IMR-90 (cell line): Measurements from ENCODE around the gene EMC9. TPM values are rescaled to one million over a fixed set of nuclear protein-coding genes. Genes with fewer than 3 reads are reported as not detected.
A peak's percentile ranks its signal among the peaks of the same experiment; 100 is the strongest.

Experiments
- ATAC-seq: fragments of 200-7000 bp; cut with Tn5 transposase; 2 replicates; pipeline ENCODE4 v1.9.1; 2020; ENCODE audit warnings: low read depth, mild to moderate bottlenecking, moderate library complexity
- BruUV-seq: library from RNA; stranded (reverse); fragments of 400-500 nt; replicated peaks from 2 replicates; lab custom pipeline; 2021; lab: Mats Ljungman, UMichigan
- CTCF ChIA-PET: fragments of 300-600 bp; formaldehyde crosslinking; extraction: SDS; loops from one replicate; lab custom pipeline; 2021; ENCODE audit warnings: antibody characterized with exemption; lab: Yijun Ruan, JAX
- POLR2A ChIA-PET: fragments of 300-600 bp; sonication (Branson Sonifier 250); formaldehyde crosslinking; loops from one replicate; lab custom pipeline; 2022; ENCODE audit warnings: antibody characterized with exemption; ENCODE audit not compliant: unreplicated experiment; lab: Charles Lee
- DNase-seq: peaks from one replicate; pipeline ENCODE4 v3.0.0; 2013
- H2AFZ ChIP-seq: replicated peaks from 2 replicates; pipeline ENCODE3; 2013; ENCODE audit warnings: low read length, mild to moderate bottlenecking; ENCODE audit not compliant: poor library complexity
- H2AK5ac ChIP-seq: 2 replicates; pipeline ENCODE4 v1.6.1; 2013; ENCODE audit warnings: low read depth, low read length, inconsistent platforms
- H2AK9ac ChIP-seq: replicated peaks from 2 replicates; pipeline ENCODE3; 2013; ENCODE audit warnings: mild to moderate bottlenecking, low read depth, low read length, moderate library complexity; ENCODE audit not compliant: poor library complexity
- H2BK120ac ChIP-seq: 2 replicates; pipeline ENCODE4 v1.6.1; 2013; ENCODE audit warnings: low read depth, low read length, inconsistent platforms
- H2BK15ac ChIP-seq: 3 replicates; pipeline ENCODE4 v1.6.1; 2013; ENCODE audit warnings: low read depth, low read length, inconsistent platforms
- H2BK20ac ChIP-seq: 2 replicates; pipeline ENCODE4 v1.6.1; 2013; ENCODE audit warnings: low read depth, mild to moderate bottlenecking, inconsistent platforms, low read length, moderate library complexity
- H2BK5ac ChIP-seq: 2 replicates; pipeline ENCODE4 v1.6.1; 2013; ENCODE audit warnings: mild to moderate bottlenecking, low read depth, low read length, inconsistent platforms; ENCODE audit not compliant: poor library complexity, severe bottlenecking
- H3K14ac ChIP-seq: replicated peaks from 2 replicates; pipeline ENCODE4 v1.6.1; 2013; ENCODE audit warnings: low read depth, low read length, inconsistent platforms
- H3K18ac ChIP-seq: 2 replicates; pipeline ENCODE4 v1.6.1; 2013; ENCODE audit warnings: low read depth, low read length, control low read depth
- H3K23ac ChIP-seq: 2 replicates; pipeline ENCODE4 v1.6.1; 2013; ENCODE audit warnings: low read depth, low read length, inconsistent platforms
- H3K27ac ChIP-seq: 2 replicates; pipeline ENCODE4 v1.5.1; 2013; ENCODE audit warnings: mild to moderate bottlenecking, control low read depth, low read length; ENCODE audit not compliant: insufficient read depth
- H3K27me3 ChIP-seq: 2 replicates; pipeline ENCODE4 v1.6.1; 2013; ENCODE audit warnings: low read length; ENCODE audit not compliant: control insufficient read depth, insufficient read depth
- H3K36me3 ChIP-seq: 2 replicates; pipeline ENCODE4 v1.6.1; 2013; ENCODE audit warnings: low read length, mixed read lengths; ENCODE audit not compliant: control insufficient read depth, insufficient read depth
- H3K4ac ChIP-seq: 2 replicates; pipeline ENCODE4 v1.6.1; 2013; ENCODE audit warnings: low read depth, low read length, inconsistent platforms
- H3K4me1 ChIP-seq: 2 replicates; pipeline ENCODE4 v1.6.1; 2013; ENCODE audit warnings: low read length, mixed read lengths; ENCODE audit not compliant: control insufficient read depth, insufficient read depth
- H3K4me2 ChIP-seq: 2 replicates; pipeline ENCODE4 v1.6.1; 2013; ENCODE audit warnings: low read depth, mild to moderate bottlenecking, control low read depth, low read length, moderate library complexity
- H3K4me3 ChIP-seq: 2 replicates; pipeline ENCODE4 v1.5.1; 2013; ENCODE audit warnings: low read depth, mild to moderate bottlenecking, control low read depth, low read length, moderate library complexity; ENCODE audit not compliant: insufficient read depth
- H3K56ac ChIP-seq: 2 replicates; pipeline ENCODE4 v1.6.1; 2013; ENCODE audit warnings: low read length, inconsistent platforms; ENCODE audit not compliant: insufficient read depth; ENCODE audit errors: extremely low read depth
- H3K79me1 ChIP-seq, 2 experiments: 2 replicates each; pipeline ENCODE4 v1.6.1; 2013; ENCODE audit warnings: low read length in 2 of 2, inconsistent platforms in 1 of 2, low read depth in 1 of 2
- H3K9ac ChIP-seq: 2 replicates; pipeline ENCODE4 v1.6.1; 2013; ENCODE audit warnings: low read depth, low read length, control low read depth
- H3K9me1 ChIP-seq: 2 replicates; pipeline ENCODE4 v1.6.1; 2013; ENCODE audit warnings: low read length, inconsistent platforms; ENCODE audit not compliant: insufficient read depth
- H3K9me3 ChIP-seq: 2 replicates; pipeline ENCODE4 v1.6.1; 2013; ENCODE audit warnings: low read length; ENCODE audit not compliant: control insufficient read depth, insufficient read depth
- H4K20me1 ChIP-seq: 2 replicates; pipeline ENCODE4 v1.6.1; 2013; ENCODE audit warnings: low read length, inconsistent platforms; ENCODE audit not compliant: insufficient read depth
- H4K5ac ChIP-seq: 2 replicates; pipeline ENCODE4 v1.6.1; 2013; ENCODE audit warnings: mild to moderate bottlenecking, low read depth, low read length, control low read depth
- H4K8ac ChIP-seq, 2 experiments: 2 replicates each; pipeline ENCODE4 v1.6.1; 2013; ENCODE audit warnings: low read depth in 2 of 2, low read length in 2 of 2, control low read depth in 1 of 2, inconsistent platforms in 1 of 2
- H4K91ac ChIP-seq: 2 replicates; pipeline ENCODE4 v1.6.1; 2013; ENCODE audit warnings: low read depth, low read length, inconsistent platforms; ENCODE audit not compliant: insufficient read depth
- BHLHE40 ChIP-seq: fragments of 150-350 bp; IDR thresholded peaks from 2 replicates; pipeline ENCODE4 v1.6.1; 2016; ENCODE audit warnings: mild to moderate bottlenecking, low read depth, low read length
- CEBPB ChIP-seq: IDR thresholded peaks from 2 replicates; pipeline ENCODE4 v1.6.1; 2012; ENCODE audit warnings: low read depth, low read length, improper control_type of control experiment
- CHD1 ChIP-seq: IDR thresholded peaks from 2 replicates; pipeline ENCODE4 v1.6.1; 2012; ENCODE audit warnings: low read depth, low read length, improper control_type of control experiment
- FOS ChIP-seq: fragments of 150-350 bp; IDR thresholded peaks from 2 replicates; pipeline ENCODE4 v1.6.1; 2016; ENCODE audit warnings: low read depth, low read length
- MAFK ChIP-seq: IDR thresholded peaks from 2 replicates; pipeline ENCODE4 v1.6.1; 2012; ENCODE audit warnings: low read depth, low read length, improper control_type of control experiment
- MAZ ChIP-seq: IDR thresholded peaks from 2 replicates; pipeline ENCODE4 v1.6.1; 2012; ENCODE audit warnings: low read depth, mild to moderate bottlenecking, low read length, improper control_type of control experiment, moderate library complexity, borderline replicate concordance
- MXI1 ChIP-seq: IDR thresholded peaks from 2 replicates; pipeline ENCODE4 v1.6.1; 2012; ENCODE audit warnings: low read depth, mild to moderate bottlenecking, low read length, moderate library complexity, borderline replicate concordance
- NFE2L2 ChIP-seq: fragments of 150-350 bp; IDR thresholded peaks from 2 replicates; pipeline ENCODE4 v1.6.1; 2016; ENCODE audit warnings: low read depth, mild to moderate bottlenecking, low read length
- RAD21 ChIP-seq: IDR thresholded peaks from 2 replicates; pipeline ENCODE4 v1.6.1; 2012; ENCODE audit warnings: low read length, improper control_type of control experiment
- RCOR1 ChIP-seq: IDR thresholded peaks from 2 replicates; pipeline ENCODE4 v1.6.1; 2012; ENCODE audit warnings: mild to moderate bottlenecking, low read length, improper control_type of control experiment; ENCODE audit not compliant: insufficient replicate concordance
- RFX5 ChIP-seq: IDR thresholded peaks from 2 replicates; pipeline ENCODE4 v1.8.0; 2012; ENCODE audit warnings: low read depth, mild to moderate bottlenecking, low read length, moderate library complexity
- SMC3 ChIP-seq: fragments of 150-350 bp; IDR thresholded peaks from 2 replicates; pipeline ENCODE4 v1.6.1; 2016; ENCODE audit warnings: low read depth, mild to moderate bottlenecking, antibody characterized with exemption, low read length, moderate library complexity
- WGBS, 2 experiments: methylation state at CpG; one replicate each; pipeline versions ENCODE4 v1.1.5 to v1.1.7; 2013; ENCODE audit warnings: missing lambda C conversion rate in 2 of 2; ENCODE audit not compliant: insufficient read length in 1 of 2; ENCODE audit errors: extremely low coverage in 2 of 2; 5-methylcytosine and 5-hydroxymethylcytosine counted together
- dilution Hi-C: fragments of 300-500 bp; cut with HindIII; formaldehyde crosslinking; loops from one replicate; pipeline ENCODE4 v1.14.3; 2018; ENCODE audit warnings: low sequenced_read_pairs; ENCODE audit not compliant: unreplicated experiment
- in situ Hi-C: fragments of 300-500 bp; cut with MboI; formaldehyde crosslinking; loops from 3 replicates; pipeline ENCODE4 v1.14.3; 2019; ENCODE audit warnings: low sequenced_read_pairs, inconsistent platforms, mixed read lengths
- intact Hi-C: fragments of 100-400 bp; cut with micrococcal nuclease; formaldehyde crosslinking; loops from 2 replicates; pipeline ENCODE4 v1.10.0; 2022
- polyA plus RNA-seq, 3 experiments: library from polyadenylated mRNA; depleted of rRNA; stranded (reverse); fragments of >200 nt; gene quantifications; 2 replicates each; pipeline ENCODE4 v1.2.3, GENCODE V29; 2012; ENCODE audit warnings: low replicate concordance in 1 of 3
- total RNA-seq: library from RNA; depleted of rRNA; stranded (reverse); fragments of >200 nt; gene quantifications from 2 replicates; pipeline ENCODE4 v1.2.3, GENCODE V29; 2012
- TF ChIP-seq, protein P1 (sequence below): fragments of 150-350 bp; IDR thresholded peaks from 2 replicates; pipeline ENCODE4 v1.6.1; 2016; ENCODE audit warnings: low read depth, mild to moderate bottlenecking, low read length, moderate library complexity, borderline replicate concordance
- TF ChIP-seq, protein P2 (sequence below): fragments of 150-350 bp; IDR thresholded peaks from 2 replicates; pipeline ENCODE4 v1.6.1; 2017; ENCODE audit warnings: mild to moderate bottlenecking, antibody characterized with exemption, low read length, low read depth
- TF ChIP-seq, protein P3 (sequence below): conservative IDR thresholded peaks from 2 replicates; pipeline ENCODE4 v1.5.1; 2012; ENCODE audit warnings: mild to moderate bottlenecking, low read depth, low read length, improper control_type of control experiment

The EMC9 gene
- total and polyA plus RNA-seq, 2 of the 4 experiments (the other 2 are of a cell fraction) = 15.1 to 19.2 TPM

DNA sequence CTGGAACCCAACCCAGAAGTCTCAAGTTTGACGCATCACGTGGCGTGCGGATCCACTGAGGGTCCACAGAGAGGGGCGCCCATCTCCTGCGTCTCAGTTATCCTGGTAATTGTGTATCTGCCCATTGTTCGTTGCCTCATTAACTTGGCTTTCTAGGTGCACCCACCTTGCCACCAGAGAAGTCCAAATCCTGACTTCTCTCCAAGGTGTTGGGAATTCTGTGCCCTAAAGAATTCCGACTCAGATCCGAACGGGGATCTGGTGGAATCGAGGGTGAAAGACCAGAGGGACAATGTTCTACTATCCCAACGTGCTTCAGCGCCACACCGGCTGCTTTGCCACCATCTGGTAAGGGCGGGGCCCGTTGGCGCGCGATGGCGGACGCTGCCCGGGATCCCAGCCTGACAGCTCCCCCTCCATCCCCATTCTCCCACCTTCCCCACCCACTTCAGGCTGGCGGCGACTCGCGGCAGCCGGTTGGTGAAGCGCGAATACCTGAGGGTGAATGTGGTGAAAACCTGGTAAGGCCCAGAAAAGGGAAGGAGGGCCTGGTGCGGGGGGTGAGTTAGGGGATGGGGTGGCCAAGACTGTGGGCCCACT is 31.0 kb upstream of the EMC9 start:
- H3K18ac ChIP-seq = no peak overlapping the region
- no peak overlapping the region for H3K23ac ChIP-seq
- no peak for DNase-seq
- H3K4me3 ChIP-seq = no peak overlapping the region
- no peak overlapping the region for H2AK5ac ChIP-seq
- H3K9me3 ChIP-seq = no peaks in the 10 kb centered on the region
- 0 out of 4 replicates have a peak overlapping the region, but pooled peaks of 1 of the 2 experiments have one; percentile 14 for H4K8ac ChIP-seq
- H3K4ac ChIP-seq = no peak overlapping the region
- peaks cover 30% of the 10 kb centered on the region for H3K36me3 ChIP-seq
- H4K91ac ChIP-seq = no peak overlapping the region
- dilution Hi-C loops (no loop called here), intact Hi-C loops (no loop called here), in situ Hi-C loops (no loop called here)
- 0 out of 2 replicates have a peak, but pooled peaks cover 3% of the 10 kb centered on the region for H3K9me1 ChIP-seq
- no peak overlapping the region for H3K14ac ChIP-seq
- H2BK120ac ChIP-seq = no peak overlapping the region
- no peak overlapping the region for H3K4me2 ChIP-seq
- no peak overlapping the region for H2BK5ac ChIP-seq
- H2BK15ac ChIP-seq = no peak overlapping the region
- H3K4me1 ChIP-seq = no peaks in the 10 kb centered on the region
- ChIA-PET CTCF (no interaction called here), POLR2A (no interaction called here)
- no peak overlapping the region for H3K56ac ChIP-seq
- H2AK9ac ChIP-seq = peak overlapping the region; percentile 57
- no peak overlapping the region for H3K9ac ChIP-seq
- H4K20me1 ChIP-seq = no peaks in the 10 kb centered on the region
- H4K5ac ChIP-seq = no peak overlapping the region
- no peak overlapping the region for H3K27ac ChIP-seq
- no peak overlapping the region for H2AFZ ChIP-seq
- ATAC-seq = no peak
- H3K79me1 ChIP-seq = no peaks in the 10 kb centered on the region
- no peak for TF ChIP-seq BHLHE40
- TF ChIP-seq MAZ = no peak
- TF ChIP-seq SMC3 = no peak
- no peak for TF ChIP-seq RFX5
- TF ChIP-seq CHD1 = no peak
- TF ChIP-seq RAD21 = no peak
- TF ChIP-seq, protein P1, sequence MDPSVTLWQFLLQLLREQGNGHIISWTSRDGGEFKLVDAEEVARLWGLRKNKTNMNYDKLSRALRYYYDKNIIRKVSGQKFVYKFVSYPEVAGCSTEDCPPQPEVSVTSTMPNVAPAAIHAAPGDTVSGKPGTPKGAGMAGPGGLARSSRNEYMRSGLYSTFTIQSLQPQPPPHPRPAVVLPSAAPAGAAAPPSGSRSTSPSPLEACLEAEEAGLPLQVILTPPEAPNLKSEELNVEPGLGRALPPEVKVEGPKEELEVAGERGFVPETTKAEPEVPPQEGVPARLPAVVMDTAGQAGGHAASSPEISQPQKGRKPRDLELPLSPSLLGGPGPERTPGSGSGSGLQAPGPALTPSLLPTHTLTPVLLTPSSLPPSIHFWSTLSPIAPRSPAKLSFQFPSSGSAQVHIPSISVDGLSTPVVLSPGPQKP = no peak
- TF ChIP-seq MXI1 = no peak
- TF ChIP-seq NFE2L2 = no peak
- no peak for TF ChIP-seq FOS
- no peak for TF ChIP-seq RCOR1
- no peak for TF ChIP-seq MAFK
- TF ChIP-seq, protein P2, sequence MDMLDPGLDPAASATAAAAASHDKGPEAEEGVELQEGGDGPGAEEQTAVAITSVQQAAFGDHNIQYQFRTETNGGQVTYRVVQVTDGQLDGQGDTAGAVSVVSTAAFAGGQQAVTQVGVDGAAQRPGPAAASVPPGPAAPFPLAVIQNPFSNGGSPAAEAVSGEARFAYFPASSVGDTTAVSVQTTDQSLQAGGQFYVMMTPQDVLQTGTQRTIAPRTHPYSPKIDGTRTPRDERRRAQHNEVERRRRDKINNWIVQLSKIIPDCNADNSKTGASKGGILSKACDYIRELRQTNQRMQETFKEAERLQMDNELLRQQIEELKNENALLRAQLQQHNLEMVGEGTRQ = no peak
- TF ChIP-seq, protein P3, sequence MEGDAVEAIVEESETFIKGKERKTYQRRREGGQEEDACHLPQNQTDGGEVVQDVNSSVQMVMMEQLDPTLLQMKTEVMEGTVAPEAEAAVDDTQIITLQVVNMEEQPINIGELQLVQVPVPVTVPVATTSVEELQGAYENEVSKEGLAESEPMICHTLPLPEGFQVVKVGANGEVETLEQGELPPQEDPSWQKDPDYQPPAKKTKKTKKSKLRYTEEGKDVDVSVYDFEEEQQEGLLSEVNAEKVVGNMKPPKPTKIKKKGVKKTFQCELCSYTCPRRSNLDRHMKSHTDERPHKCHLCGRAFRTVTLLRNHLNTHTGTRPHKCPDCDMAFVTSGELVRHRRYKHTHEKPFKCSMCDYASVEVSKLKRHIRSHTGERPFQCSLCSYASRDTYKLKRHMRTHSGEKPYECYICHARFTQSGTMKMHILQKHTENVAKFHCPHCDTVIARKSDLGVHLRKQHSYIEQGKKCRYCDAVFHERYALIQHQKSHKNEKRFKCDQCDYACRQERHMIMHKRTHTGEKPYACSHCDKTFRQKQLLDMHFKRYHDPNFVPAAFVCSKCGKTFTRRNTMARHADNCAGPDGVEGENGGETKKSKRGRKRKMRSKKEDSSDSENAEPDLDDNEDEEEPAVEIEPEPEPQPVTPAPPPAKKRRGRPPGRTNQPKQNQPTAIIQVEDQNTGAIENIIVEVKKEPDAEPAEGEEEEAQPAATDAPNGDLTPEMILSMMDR = no peak
- TF ChIP-seq CEBPB = no peak
- 55% methylated on average over 6 of the region's 30 CpGs; no CpG with 5 or more reads in 1 of the 2 experiments for WGBS, 2 experiments
- BruUV-seq = no TSS peak
- no peak overlapping the region for H2BK20ac ChIP-seq
- H3K27me3 ChIP-seq = no peaks in the 10 kb centered on the region
